ENCODE measurements around the gene AQP1.

The AQP1 gene

GRCh38 chr7:30886608-30887011 lies 25.0 kb upstream of the AQP1 start:
- peak; percentile 78 for DNase-seq

GRCh38 chr7:30887464-30887872 lies 24.2 kb upstream of the AQP1 start:
- DNase-seq: no peak

GRCh38 chr7:30888747-30889146 lies 22.9 kb upstream of the AQP1 start:
- peak; percentile 95 for DNase-seq

GRCh38 chr7:30890226-30890625 lies 21.4 kb upstream of the AQP1 start:
- DNase-seq: peak; percentile 27

GRCh38 chr7:30893357-30893756 lies 18.3 kb upstream of the AQP1 start:
- DNase-seq: no peak

- DNase-seq: no peak
Observed at GRCh38 chr7:30894009-30894408, 17.6 kb upstream of the AQP1 start.

GRCh38 chr7:30894866-30895605 lies 16.6 kb upstream of the AQP1 start:
- DNase-seq: no peak

- DNase-seq: peak; percentile 67
Observed at GRCh38 chr7:30896036-30896435, 15.6 kb upstream of the AQP1 start.

GRCh38 chr7:30896783-30897637 lies 14.6 kb upstream of the AQP1 start:
- no peak for DNase-seq

- no peak for DNase-seq
Observed at GRCh38 chr7:30897770-30898169, 13.9 kb upstream of the AQP1 start.

- DNase-seq: no peak
Observed at GRCh38 chr7:30898411-30898810, 13.2 kb upstream of the AQP1 start.

GRCh38 chr7:30899066-30899465 lies 12.6 kb upstream of the AQP1 start:
- DNase-seq: no peak

GRCh38 chr7:30899630-30900029 lies 12.0 kb upstream of the AQP1 start:
- DNase-seq: no peak

- DNase-seq: no peak
Observed at GRCh38 chr7:30900053-30900452, 11.6 kb upstream of the AQP1 start.

GRCh38 chr7:30900803-30901362 lies 10.8 kb upstream of the AQP1 start:
- DNase-seq: no peak

- no peak for DNase-seq
Observed at GRCh38 chr7:30901856-30902255, 9.8 kb upstream of the AQP1 start.

- no peak for DNase-seq
Observed at GRCh38 chr7:30902466-30902865, 9.2 kb upstream of the AQP1 start.

GRCh38 chr7:30903146-30903545 lies 8.5 kb upstream of the AQP1 start:
- DNase-seq: no peak

- DNase-seq: no peak
Observed at GRCh38 chr7:30904561-30904960, 7.1 kb upstream of the AQP1 start.

- DNase-seq: no peak
Observed at GRCh38 chr7:30905078-30906012, 6.3 kb upstream of the AQP1 start.

GRCh38 chr7:30906014-30906413 lies 5.6 kb upstream of the AQP1 start:
- no peak for DNase-seq

- DNase-seq: peak; percentile 77
Observed at GRCh38 chr7:30906515-30907240, 5.0 kb upstream of the AQP1 start.

Data from fibroblast of skin of right quadriceps (primary cell).